ENCODE measurements around the gene KMT2C. TPM values are rescaled to one million over a fixed set of nuclear protein-coding genes. Genes with fewer than 3 reads are reported as not detected.
A peak's percentile ranks its signal among the peaks of the same experiment; 100 is the strongest.

KMT2C gene
- total and polyA plus RNA-seq, 3 donors from 2014 or later, result 32.8 to 167 (median 154) TPM

DNA sequence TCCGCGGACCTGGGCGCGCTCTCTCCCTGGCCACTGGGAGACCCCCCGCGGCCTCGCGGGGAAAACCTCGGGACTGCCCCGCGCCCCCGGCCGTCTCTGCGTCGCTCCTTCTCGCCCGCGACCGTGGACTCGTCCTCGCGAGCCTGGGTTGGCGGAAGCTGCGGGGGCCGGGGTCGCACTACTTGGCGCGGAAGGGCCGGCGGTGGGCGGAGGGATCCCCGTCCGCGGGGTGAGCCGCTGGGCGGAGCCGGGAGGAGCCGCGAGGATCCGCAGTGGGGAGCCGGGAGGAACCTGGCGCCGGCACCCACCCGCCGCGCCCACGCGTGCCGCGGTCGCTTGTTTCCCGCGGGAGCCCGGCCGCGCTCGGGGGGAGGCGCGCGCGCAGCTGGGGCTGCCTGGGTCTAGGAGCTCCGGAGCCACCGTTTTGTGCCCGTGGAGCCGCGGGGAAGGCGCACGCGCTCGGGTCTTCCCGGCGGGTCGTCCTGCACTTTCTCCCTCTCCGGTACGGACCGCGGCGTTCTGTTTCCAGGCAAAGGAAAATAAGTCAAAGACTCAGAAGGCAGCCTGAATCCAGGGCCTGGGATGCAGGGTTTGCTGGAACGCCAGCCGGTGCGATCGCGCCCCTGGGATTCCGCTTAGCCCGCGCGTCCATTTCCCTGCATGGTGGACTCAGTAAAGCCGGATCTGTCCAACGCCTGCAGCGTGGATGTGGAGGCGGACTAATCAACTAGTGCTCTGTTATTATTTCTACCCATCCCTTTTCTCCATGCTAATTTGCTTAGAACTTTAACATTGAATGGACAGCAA, 28.7 kb upstream of the KMT2C start:
- H3K27me3 ChIP-seq, result no peaks in the 10 kb centered on the region
- H3K36me3 ChIP-seq (ENCODE audit: low read depth, missing control alignments), result no peaks in the 10 kb centered on the region
- TF ChIP-seq, protein P1, sequence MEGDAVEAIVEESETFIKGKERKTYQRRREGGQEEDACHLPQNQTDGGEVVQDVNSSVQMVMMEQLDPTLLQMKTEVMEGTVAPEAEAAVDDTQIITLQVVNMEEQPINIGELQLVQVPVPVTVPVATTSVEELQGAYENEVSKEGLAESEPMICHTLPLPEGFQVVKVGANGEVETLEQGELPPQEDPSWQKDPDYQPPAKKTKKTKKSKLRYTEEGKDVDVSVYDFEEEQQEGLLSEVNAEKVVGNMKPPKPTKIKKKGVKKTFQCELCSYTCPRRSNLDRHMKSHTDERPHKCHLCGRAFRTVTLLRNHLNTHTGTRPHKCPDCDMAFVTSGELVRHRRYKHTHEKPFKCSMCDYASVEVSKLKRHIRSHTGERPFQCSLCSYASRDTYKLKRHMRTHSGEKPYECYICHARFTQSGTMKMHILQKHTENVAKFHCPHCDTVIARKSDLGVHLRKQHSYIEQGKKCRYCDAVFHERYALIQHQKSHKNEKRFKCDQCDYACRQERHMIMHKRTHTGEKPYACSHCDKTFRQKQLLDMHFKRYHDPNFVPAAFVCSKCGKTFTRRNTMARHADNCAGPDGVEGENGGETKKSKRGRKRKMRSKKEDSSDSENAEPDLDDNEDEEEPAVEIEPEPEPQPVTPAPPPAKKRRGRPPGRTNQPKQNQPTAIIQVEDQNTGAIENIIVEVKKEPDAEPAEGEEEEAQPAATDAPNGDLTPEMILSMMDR (IDR thresholded peaks at IDR 0.05), result no peak
- peaks cover 19% of the 10 kb centered on the region for H3K4me1 ChIP-seq
- WGBS, 2 donors, result 0 to 1% methylated on average over 18 to 70 of the region's 91 CpGs
- peak; percentile 80 for DNase-seq
- peak overlapping the region; percentile 94 to 98 for H3K4me3 ChIP-seq
- peak overlapping the region; percentile 98 to 100 for H3K27ac ChIP-seq
- H3K9me3 ChIP-seq, result no peaks in the 10 kb centered on the region
- intact Hi-C loops (cut with DNase I; ENCODE audit: low total_unique reads), result no loop called here

GRCh38 chr7:152463709-152464311, 28.0 kb upstream of the KMT2C start:
- no peaks in the 10 kb centered on the region for H3K9me3 ChIP-seq
- intact Hi-C loops (cut with DNase I; ENCODE audit: low total_unique reads), result no loop called here
- H3K4me3 ChIP-seq, result peak overlapping the region; percentile 94 to 98
- H3K27me3 ChIP-seq, result no peaks in the 10 kb centered on the region
- no peaks in the 10 kb centered on the region for H3K36me3 ChIP-seq (ENCODE audit: low read depth, missing control alignments)
- peak; percentile 79 for TF ChIP-seq POLR2A (IDR thresholded peaks at IDR 0.05)
- TF ChIP-seq, protein P1 (IDR thresholded peaks at IDR 0.05), result peak in 1 of 3 experiments; percentile 2
- peak overlapping the region; percentile 98 to 100 for H3K27ac ChIP-seq
- DNase-seq, result peak; percentile 100
- peaks cover 19% of the 10 kb centered on the region for H3K4me1 ChIP-seq
- 0 to 1% methylated on average over 6 to 38 of the region's 71 CpGs for WGBS, 2 donors

GRCh38 chr7:152462995-152463708, 27.3 kb upstream of the KMT2C start:
- Histone ChIP-seq H3K9me3 (no peaks in the 10 kb centered on the region), H3K4me1 (peaks cover 19% of the 10 kb centered on the region), H3K4me3 (peak overlapping the region; percentile 71 to 94), H3K27me3 (no peaks in the 10 kb centered on the region), H3K36me3 (ENCODE audit: low read depth, missing control alignments) (no peaks in the 10 kb centered on the region), H3K27ac (peak overlapping the region; percentile 84 to 92)
- DNase-seq, result peak; percentile 63
- TF ChIP-seq POLR2A (IDR thresholded peaks at IDR 0.05), result peak; percentile 13
- TF ChIP-seq, protein P1 (IDR thresholded peaks at IDR 0.05), result no peak
- 0 to 1% methylated on average over 25 to 29 of the region's 29 CpGs for WGBS, 2 donors
- intact Hi-C loops (cut with DNase I; ENCODE audit: low total_unique reads), result no loop called here

DNA sequence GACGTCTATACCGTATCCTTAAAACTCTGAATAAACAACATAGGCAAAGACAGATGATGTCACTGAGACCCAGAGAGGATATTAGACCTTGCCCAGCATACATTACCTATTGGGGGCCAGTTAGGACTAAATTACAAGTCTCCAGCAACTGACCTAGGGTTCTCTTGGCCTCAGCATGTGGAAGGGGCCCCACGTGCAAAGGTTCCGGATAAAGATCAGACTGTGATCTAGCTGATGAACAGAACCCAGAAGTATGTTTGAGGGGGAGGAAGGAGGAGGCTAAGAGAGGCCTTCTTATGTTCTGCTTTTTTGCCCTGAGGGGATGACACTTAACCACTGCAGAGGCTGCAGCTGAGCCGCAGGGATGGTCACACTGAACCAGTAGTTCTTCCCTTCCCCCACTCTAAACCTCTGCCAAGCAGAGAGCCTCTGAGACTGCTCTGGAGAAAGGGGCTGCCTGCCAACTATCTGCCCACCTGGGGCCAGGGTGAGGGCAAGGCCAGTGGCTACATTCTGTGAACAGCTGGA, 24.0 kb upstream of the KMT2C start:
- no peaks in the 10 kb centered on the region for H3K27me3 ChIP-seq
- DNase-seq, result peak; percentile 37
- H3K36me3 ChIP-seq (ENCODE audit: low read depth, missing control alignments), result no peaks in the 10 kb centered on the region
- TF ChIP-seq POLR2A (IDR thresholded peaks at IDR 0.05), result no peak
- TF ChIP-seq, protein P1 (IDR thresholded peaks at IDR 0.05), result no peak
- peak overlapping the region; percentile 19 to 39 for H3K27ac ChIP-seq
- H3K4me1 ChIP-seq, result peaks cover 19% of the 10 kb centered on the region
- H3K4me3 ChIP-seq, result no peak overlapping the region
- intact Hi-C loops (cut with DNase I; ENCODE audit: low total_unique reads), result no loop called here
- H3K9me3 ChIP-seq, result no peaks in the 10 kb centered on the region
- 38 to 45% methylated on average over 5 of the region's 5 CpGs for WGBS, 2 donors
